ENCODE measurements around the gene PTGFRN. TPM values are rescaled to one million over a fixed set of nuclear protein-coding genes. Genes with fewer than 3 reads are reported as not detected.

The PTGFRN gene
- total RNA-seq, 1 donor from 2014 or later, result 53.2 TPM

DNA sequence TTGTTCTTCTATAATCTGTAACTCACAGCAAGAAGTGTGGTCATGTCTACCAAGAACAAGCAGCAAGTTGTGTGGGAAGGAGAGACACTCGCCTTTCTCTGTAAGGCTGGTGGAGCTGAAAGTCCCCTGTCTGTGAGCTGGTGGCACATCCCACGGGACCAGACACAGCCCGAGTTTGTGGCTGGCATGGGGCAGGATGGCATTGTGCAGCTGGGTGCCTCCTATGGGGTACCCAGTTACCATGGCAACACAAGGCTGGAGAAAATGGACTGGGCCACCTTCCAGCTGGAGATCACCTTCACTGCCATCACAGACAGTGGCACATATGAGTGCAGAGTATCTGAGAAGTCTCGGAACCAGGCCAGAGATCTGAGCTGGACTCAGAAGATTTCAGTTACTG is 107.3 kb downstream of the PTGFRN start:
- H3K27ac Mint-ChIP-seq, result no peak overlapping the region
- TF ChIP-seq EZH2phosphoT487 (IDR thresholded peaks at IDR 0.05) (no peak), EZH2 (IDR thresholded peaks at IDR 0.05) (no peak)
- TF ChIP-seq, protein P1, sequence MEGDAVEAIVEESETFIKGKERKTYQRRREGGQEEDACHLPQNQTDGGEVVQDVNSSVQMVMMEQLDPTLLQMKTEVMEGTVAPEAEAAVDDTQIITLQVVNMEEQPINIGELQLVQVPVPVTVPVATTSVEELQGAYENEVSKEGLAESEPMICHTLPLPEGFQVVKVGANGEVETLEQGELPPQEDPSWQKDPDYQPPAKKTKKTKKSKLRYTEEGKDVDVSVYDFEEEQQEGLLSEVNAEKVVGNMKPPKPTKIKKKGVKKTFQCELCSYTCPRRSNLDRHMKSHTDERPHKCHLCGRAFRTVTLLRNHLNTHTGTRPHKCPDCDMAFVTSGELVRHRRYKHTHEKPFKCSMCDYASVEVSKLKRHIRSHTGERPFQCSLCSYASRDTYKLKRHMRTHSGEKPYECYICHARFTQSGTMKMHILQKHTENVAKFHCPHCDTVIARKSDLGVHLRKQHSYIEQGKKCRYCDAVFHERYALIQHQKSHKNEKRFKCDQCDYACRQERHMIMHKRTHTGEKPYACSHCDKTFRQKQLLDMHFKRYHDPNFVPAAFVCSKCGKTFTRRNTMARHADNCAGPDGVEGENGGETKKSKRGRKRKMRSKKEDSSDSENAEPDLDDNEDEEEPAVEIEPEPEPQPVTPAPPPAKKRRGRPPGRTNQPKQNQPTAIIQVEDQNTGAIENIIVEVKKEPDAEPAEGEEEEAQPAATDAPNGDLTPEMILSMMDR (IDR thresholded peaks at IDR 0.05), result no peak
- no peaks in the 10 kb centered on the region for H3K36me3 Mint-ChIP-seq

DNA sequence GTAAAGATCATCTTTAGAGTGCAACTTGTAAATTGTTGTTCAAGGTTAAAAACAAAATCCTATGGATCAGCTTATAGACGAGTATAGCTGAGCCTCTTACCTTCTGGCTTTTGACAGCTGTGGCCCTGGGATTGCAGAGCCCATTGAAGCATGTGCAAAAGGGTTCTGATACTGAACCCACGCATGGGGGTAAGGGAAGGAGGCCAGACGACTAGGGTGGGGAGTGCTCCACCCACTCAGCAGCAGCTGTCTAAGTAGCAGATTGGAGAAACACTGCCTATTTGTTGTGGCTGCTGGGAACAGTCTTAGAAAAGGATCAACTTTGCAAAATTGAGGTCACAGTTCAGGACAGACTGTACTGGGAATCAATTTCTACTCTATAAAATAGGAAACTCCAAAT is 107.9 kb downstream of the PTGFRN start:
- Histone ChIP-seq H3K36me3 (no peaks in the 10 kb centered on the region), H2AFZ (replicated peaks) (no peak overlapping the region), H3F3A (ENCODE audit: low read depth) (no peaks in the 10 kb centered on the region), H3K9ac (no peak overlapping the region), H3K79me2 (ENCODE audit: low read depth) (no peaks in the 10 kb centered on the region), H3K4me2 (no peak overlapping the region), H3K9me3 (ENCODE audit: low read depth) (no peaks in the 10 kb centered on the region), H4K20me1 (ENCODE audit: low read depth) (no peaks in the 10 kb centered on the region), H3K4me1 (no peaks in the 10 kb centered on the region), H3K4me3 (no peak overlapping the region), H3K27me3 (no peaks in the 10 kb centered on the region), H3K27ac (no peak overlapping the region)
- H3K9me3 Mint-ChIP-seq, result no peaks in the 10 kb centered on the region
- H3K4me1 Mint-ChIP-seq, result peaks cover 18% of the 10 kb centered on the region
- TF ChIP-seq EZH2phosphoT487 (IDR thresholded peaks at IDR 0.05), result no peak
- no peak overlapping the region for H3K27ac Mint-ChIP-seq
- peaks cover 5% of the 10 kb centered on the region for H3K27me3 Mint-ChIP-seq (ENCODE audit: insufficient read depth, low read depth)
- DNase-seq (ENCODE audit: low spot score), result no peak
- H3K4me3 Mint-ChIP-seq, result no peak overlapping the region
- no peaks in the 10 kb centered on the region for H3K36me3 Mint-ChIP-seq

More for the DNA sequence above, 107.3 kb downstream of the PTGFRN start:
- Histone ChIP-seq H3K4me2 (no peak overlapping the region), H3K9ac (no peak overlapping the region), H3K4me1 (no peaks in the 10 kb centered on the region), H4K20me1 (ENCODE audit: low read depth) (no peaks in the 10 kb centered on the region), H3K27ac (no peak overlapping the region), H3F3A (ENCODE audit: low read depth) (no peaks in the 10 kb centered on the region), H3K4me3 (no peak overlapping the region), H2AFZ (replicated peaks) (no peak overlapping the region), H3K36me3 (no peaks in the 10 kb centered on the region), H3K79me2 (ENCODE audit: low read depth) (no peaks in the 10 kb centered on the region), H3K27me3 (no peaks in the 10 kb centered on the region), H3K9me3 (ENCODE audit: low read depth) (no peaks in the 10 kb centered on the region)
- no peak for DNase-seq (ENCODE audit: low spot score)
- H3K4me1 Mint-ChIP-seq, result peaks cover 18% of the 10 kb centered on the region
- peaks cover 5% of the 10 kb centered on the region for H3K27me3 Mint-ChIP-seq (ENCODE audit: insufficient read depth, low read depth)
- H3K4me3 Mint-ChIP-seq, result no peak overlapping the region
- H3K9me3 Mint-ChIP-seq, result no peaks in the 10 kb centered on the region

DNA sequence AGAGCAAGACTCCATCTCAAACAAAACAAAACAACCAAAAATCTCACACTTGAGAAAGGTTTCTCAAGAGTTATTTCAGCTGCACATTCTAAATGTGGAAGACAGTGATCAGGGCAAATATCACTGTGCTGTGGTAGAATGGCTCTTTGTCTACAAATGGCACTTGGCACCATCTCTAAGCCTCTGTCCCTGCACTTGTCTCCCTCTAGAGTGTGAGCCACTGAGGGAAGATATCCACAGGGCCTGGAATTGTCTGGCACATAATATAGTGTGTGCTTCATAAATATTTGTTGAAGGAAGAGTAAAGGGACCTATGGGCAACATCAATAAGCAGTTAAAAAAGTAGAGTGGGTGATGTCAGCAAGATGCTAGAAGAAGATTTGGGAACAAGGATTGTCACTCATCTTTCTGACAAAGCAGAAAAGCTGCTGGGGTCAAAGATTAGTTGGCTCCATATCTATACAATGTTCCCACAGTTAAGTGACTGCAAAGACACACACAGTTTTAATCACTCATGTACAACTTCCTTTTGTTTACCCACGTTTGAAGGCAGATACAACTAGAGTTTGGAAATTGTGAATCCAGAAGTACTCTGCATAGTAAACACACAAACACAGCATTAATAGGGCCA is 110.9 kb downstream of the PTGFRN start:
- H3K4me3 ChIP-seq, result no peak overlapping the region
- H3K27ac Mint-ChIP-seq, result no peak overlapping the region
- no peak overlapping the region for H3K4me3 Mint-ChIP-seq
- no peak overlapping the region for H3K4me2 ChIP-seq
- no peaks in the 10 kb centered on the region for H3K9me3 ChIP-seq (ENCODE audit: low read depth)
- DNase-seq (ENCODE audit: low spot score), result no peak
- no peaks in the 10 kb centered on the region for H4K20me1 ChIP-seq (ENCODE audit: low read depth)
- no peaks in the 10 kb centered on the region for H3K36me3 ChIP-seq
- no peaks in the 10 kb centered on the region for H3K36me3 Mint-ChIP-seq
- H3K9me3 Mint-ChIP-seq, result no peaks in the 10 kb centered on the region
- no peaks in the 10 kb centered on the region for H3K4me1 ChIP-seq
- H3K4me1 Mint-ChIP-seq, result peaks cover 18% of the 10 kb centered on the region
- no peak overlapping the region for H2AFZ ChIP-seq (replicated peaks)
- no peaks in the 10 kb centered on the region for H3F3A ChIP-seq (ENCODE audit: low read depth)
- H3K27me3 ChIP-seq, result no peaks in the 10 kb centered on the region
- H3K27me3 Mint-ChIP-seq (ENCODE audit: insufficient read depth, low read depth), result peaks cover 5% of the 10 kb centered on the region
- no peaks in the 10 kb centered on the region for H3K79me2 ChIP-seq (ENCODE audit: low read depth)
- H3K27ac ChIP-seq, result no peak overlapping the region
- H3K9ac ChIP-seq, result no peak overlapping the region
- TF ChIP-seq EZH2 (IDR thresholded peaks at IDR 0.05) (no peak), EZH2phosphoT487 (IDR thresholded peaks at IDR 0.05) (no peak)
- TF ChIP-seq, protein P1 (IDR thresholded peaks at IDR 0.05), result no peak

DNA sequence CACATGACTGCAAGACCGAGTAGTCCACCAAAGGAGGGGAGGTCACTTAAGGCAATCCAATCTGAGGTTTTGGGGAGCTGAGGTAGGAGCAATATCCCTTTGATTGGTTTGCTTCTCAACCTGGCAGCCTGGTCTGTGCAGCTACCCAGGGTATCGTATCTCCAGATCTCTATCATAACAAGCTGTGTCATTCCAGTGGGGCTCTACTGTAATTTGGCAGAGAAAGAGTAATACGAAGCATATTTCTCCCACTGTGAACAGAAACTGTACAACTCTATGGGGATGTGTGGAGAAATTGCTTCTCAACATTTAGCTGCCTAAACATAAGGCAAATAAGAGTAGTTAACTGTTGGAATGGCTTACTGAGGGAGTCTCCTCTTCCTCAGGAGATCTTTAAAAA is 112.4 kb downstream of the PTGFRN start:
- peaks cover 14% of the 10 kb centered on the region for H3K4me1 Mint-ChIP-seq
- H3K27me3 Mint-ChIP-seq (ENCODE audit: insufficient read depth, low read depth), result peaks cover 5% of the 10 kb centered on the region
- H3K9me3 Mint-ChIP-seq, result no peaks in the 10 kb centered on the region
- no peak for TF ChIP-seq EZH2 (IDR thresholded peaks at IDR 0.05)
- no peak for TF ChIP-seq EZH2phosphoT487 (IDR thresholded peaks at IDR 0.05)
- TF ChIP-seq, protein P1 (IDR thresholded peaks at IDR 0.05), result no peak
- Histone ChIP-seq H3K27ac (no peak overlapping the region), H3K4me3 (no peak overlapping the region), H3K4me1 (no peaks in the 10 kb centered on the region), H3K27me3 (no peaks in the 10 kb centered on the region), H3K9ac (no peak overlapping the region), H3K36me3 (no peaks in the 10 kb centered on the region), H3K4me2 (no peak overlapping the region), H3K9me3 (ENCODE audit: low read depth) (no peaks in the 10 kb centered on the region), H2AFZ (replicated peaks) (no peak overlapping the region), H3K79me2 (ENCODE audit: low read depth) (no peaks in the 10 kb centered on the region), H3F3A (ENCODE audit: low read depth) (no peaks in the 10 kb centered on the region), H4K20me1 (ENCODE audit: low read depth) (no peaks in the 10 kb centered on the region)
- no peaks in the 10 kb centered on the region for H3K36me3 Mint-ChIP-seq
- H3K4me3 Mint-ChIP-seq, result no peak overlapping the region
- DNase-seq (ENCODE audit: low spot score), result no peak
- H3K27ac Mint-ChIP-seq, result no peak overlapping the region
